GM21423 (cell line): ENCODE data around the gene DAPK3.
"Not testable (repeated sequence)": the region's sequence is repeated elsewhere in the genome, so short reads cannot be mapped to it uniquely, and the experiment has no call there.

Experiments
- ATAC-seq: cut with Tn5 transposase; IDR thresholded peaks from one replicate; pipeline ENCODE4 v1.9.1; 2021; ENCODE audit warnings: mild to moderate bottlenecking, moderate library complexity; ENCODE audit not compliant: unreplicated experiment

Gene DAPK3

DNA sequence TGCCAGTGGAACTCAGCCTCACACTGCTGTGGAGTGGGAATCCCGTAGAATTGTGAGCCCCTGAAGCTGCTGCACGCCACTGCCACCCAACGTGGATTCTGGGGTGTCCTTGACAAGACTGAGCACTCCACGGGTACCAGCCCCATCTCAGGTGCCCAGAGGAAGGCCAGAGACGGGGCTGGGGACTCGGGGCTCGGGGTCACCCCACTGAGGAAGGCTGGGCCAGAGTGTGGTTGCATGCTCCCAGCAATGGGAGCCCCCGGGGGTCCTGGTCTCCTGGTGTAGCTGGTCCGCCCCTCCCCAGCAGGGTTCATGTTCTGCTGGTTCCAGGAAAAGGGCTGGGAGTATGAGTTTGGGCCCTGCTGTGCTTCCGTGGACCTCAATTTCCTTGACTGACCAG lies 15.2 kb downstream of the DAPK3 start:
- no peak for ATAC-seq

- not testable (repeated sequence) for ATAC-seq
Measured at GRCh38 chr19:3955276-3955675, 15.6 kb downstream of the DAPK3 start.

GRCh38 chr19:3954107-3954506 lies 16.8 kb downstream of the DAPK3 start:
- ATAC-seq, result no peak

- not testable (repeated sequence) for ATAC-seq
Measured at GRCh38 chr19:3952755-3953276, 18.1 kb downstream of the DAPK3 start.

- no peak for ATAC-seq
Measured at GRCh38 chr19:3950871-3951861, 19.7 kb downstream of the DAPK3 start.

GRCh38 chr19:3949997-3950859 lies 20.7 kb downstream of the DAPK3 start:
- no peak for ATAC-seq

DNA sequence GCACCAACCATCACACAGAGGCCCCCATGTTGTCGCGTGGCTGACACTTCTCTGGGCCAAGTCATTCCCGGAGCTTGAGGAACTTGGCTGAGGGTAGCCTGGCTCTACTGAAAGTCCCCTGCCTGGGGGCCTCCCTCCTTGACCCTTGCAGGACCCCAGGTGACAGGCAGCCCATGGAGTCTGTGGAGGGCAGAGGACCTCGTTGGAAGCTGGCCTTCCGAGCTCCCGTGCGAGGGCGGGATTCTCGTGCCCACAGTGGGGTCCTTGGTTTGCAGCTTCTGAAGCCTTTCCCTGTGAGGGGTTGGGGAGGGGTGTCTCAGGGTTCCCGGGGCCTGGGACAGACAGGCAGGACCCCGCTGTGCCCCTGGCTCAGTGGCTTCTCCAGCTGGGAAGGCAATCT lies 21.6 kb downstream of the DAPK3 start:
- ATAC-seq, result no peak

GRCh38 chr19:3947316-3947933 lies 23.5 kb downstream of the DAPK3 start:
- ATAC-seq, result not testable (repeated sequence)

DNA sequence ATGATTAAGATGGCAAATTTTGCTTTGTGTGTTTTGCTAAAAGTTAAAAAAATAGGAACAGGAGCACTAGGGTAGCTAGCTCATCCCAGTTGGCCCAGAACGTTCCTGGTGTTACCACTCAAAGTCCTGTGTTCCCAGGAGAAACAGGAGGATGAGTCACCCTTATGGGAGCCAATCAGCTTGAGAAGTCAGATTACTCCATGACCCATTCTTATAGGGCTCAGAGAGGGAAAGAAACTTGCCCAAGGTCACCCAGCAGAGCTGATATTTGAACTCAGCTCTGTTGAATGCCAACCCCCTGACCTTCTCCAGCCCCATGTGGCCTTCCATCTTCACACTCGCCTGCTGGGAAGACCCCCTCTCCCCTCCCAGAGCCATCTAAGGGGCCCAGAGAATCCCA lies 25.1 kb downstream of the DAPK3 start:
- no peak for ATAC-seq

DNA sequence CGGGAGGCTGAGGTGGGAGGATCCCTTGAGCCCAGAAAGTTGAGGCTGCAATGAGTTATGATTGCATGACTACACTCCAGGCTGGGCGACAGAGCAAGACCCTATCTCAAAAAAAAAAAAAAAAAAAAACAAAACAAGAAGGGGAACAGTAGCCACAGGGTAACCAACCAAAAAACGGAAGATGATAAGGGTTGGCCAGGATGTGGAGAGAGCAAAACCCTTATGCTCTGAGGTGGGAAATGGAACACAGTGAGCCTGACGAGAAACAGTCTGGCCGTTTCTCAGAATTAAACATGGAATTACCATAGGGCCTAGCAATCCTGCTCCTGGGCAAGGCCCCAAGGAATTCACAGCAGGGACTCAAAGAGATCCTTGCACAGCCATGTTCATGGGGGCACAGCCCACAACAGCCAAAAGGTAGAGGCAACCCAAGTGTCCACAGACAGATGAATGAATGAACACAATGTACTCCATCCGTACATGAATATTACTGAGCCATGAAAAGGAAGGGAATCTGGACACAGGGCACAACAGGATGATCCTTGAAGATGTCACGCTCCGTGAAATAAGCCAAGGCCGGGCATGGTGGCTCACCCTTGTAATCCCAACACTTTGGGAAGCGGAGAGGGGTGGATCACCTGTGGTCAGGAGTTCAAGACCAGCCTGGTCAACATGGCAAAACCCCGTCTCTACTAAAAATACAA lies 26.7 kb downstream of the DAPK3 start:
- ATAC-seq, result no peak

DNA sequence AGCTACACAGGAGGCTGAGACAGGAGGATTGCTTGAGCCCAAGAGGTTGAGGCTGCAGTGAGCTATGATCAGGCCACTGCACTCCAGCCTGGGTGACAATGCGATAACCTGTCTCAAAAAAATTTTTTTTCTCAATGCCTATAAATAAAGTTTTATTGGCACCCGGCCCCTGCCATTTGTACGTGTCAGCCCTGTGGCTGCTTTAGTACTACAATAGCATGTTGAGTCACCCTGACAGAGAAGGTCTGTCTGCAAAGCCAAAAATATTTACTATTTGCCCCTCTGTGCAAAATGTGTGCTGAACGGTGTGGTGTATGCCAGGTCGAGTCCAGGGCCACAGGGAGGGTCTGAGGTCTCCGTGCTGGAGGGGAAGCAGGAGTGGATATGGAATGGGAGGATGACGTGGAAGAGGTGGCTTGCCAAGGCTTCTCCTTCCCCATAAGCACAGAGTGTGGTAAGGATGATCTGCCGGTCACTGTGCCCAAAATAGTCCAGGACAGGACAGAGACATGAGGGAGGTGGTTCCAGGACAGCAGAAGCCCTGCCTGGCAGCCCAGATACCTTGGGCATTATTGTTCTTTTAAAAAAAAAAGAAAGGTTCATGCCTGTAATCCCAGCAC lies 28.0 kb downstream of the DAPK3 start:
- no peak for ATAC-seq

DNA sequence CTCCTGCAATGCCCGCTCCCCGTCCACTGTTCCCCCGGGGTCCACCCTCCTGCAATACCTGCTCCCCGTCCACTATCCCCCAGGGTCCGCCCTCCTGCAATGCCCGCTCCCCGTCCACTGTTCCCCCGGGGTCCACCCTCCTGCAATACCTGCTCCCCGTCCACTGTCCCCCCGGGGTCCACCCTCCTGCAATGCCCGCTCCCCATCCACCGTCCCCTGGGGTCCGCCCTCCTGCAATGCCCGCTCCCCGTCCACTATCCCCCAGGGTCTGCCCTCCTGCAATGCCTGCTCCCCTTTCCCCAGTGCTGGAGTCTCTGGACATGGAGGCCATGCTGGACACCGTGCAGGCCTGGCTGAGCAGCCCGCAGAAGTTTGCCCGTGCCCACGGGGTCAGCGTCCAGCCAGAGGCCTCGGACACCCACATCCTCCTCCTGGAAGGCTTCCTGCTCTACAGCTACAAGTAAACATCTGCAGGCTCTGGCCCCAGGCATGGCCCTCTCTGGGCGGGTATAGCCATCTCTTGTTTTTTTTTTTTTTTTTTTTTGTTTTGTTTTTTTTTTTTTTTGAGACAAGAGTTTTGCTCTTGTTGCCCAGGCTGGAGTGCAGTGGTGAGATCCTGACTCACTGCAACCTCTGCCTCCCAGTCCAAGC lies 32.5 kb downstream of the DAPK3 start:
- not testable (repeated sequence) for ATAC-seq

- ATAC-seq, result no peak
Measured at GRCh38 chr19:3936506-3937442, 34.1 kb downstream of the DAPK3 start.

GRCh38 chr19:3932931-3933810 lies 37.7 kb downstream of the DAPK3 start, which contains the start of gene NMRK2:
TSS of gene NMRK2 (plus strand) at chr19:3933069. CDS start at chr19:3933672, 603 bp downstream.
- ATAC-seq, result no peak

- no peak for ATAC-seq
Measured at GRCh38 chr19:3931041-3931440, 39.9 kb downstream of the DAPK3 start.

DNA sequence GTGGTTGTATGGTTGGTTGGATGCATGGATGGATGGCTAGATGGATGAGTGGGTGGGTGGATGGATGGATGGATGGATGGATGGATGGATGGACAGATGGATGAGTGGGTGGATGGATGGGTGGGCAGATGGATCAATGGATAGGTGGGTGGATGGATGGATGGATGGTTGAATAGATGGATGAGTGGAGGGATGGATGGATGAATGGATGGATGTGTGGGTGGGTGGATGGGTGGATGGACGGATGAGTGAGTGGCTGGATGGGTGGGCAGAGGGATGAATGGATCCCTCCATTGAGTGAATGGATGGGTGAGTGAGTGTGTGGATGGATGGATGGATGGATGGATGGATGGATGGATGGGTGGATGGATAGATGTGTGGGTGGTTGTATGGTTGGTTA lies 47.0 kb downstream of the DAPK3 start:
- ATAC-seq, result no peak

GRCh38 chr19:3923096-3923758 lies 47.7 kb downstream of the DAPK3 start:
- ATAC-seq, result no peak
